Kasumi-1 (cell line): ENCODE measurements around the gene NR2F6.
A peak's percentile ranks its signal among the peaks of the same experiment; 100 is the strongest.

Experiments used
- DNase-seq, 2 experiments: peaks; one replicate each; lab custom pipeline; 2025; lab: John Stamatoyannopoulos, UW

NR2F6 gene

GRCh38 chr19:17263712-17264640, 18.3 kb upstream of the NR2F6 start:
- DNase-seq: no peak

DNA sequence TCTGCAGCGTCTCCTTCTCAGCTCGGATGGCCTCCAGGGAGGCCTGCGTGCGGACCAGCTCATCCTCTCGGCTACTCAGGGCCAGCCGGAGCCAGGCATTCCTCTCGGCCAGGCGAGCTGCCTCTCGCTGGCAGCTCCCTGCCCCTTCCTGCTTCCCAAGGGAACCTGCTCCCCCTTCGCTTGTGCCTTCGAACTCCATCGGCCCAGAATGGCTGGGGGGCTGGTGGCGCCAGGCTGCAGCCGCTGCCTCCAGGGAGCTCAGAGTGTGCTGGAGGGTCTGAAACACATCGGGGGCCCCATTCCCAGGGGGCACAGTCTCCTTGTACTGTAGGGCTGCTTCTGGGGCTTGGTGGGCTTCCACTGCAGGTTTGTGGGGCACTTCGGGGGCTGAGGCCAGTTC, 16.8 kb upstream of the NR2F6 start:
- DNase-seq: no peak

GRCh38 chr19:17260842-17261325, 15.2 kb upstream of the NR2F6 start:
- peak; percentile 86 to 94 for DNase-seq

GRCh38 chr19:17259934-17260333, 14.2 kb upstream of the NR2F6 start:
- DNase-seq: no peak

DNA sequence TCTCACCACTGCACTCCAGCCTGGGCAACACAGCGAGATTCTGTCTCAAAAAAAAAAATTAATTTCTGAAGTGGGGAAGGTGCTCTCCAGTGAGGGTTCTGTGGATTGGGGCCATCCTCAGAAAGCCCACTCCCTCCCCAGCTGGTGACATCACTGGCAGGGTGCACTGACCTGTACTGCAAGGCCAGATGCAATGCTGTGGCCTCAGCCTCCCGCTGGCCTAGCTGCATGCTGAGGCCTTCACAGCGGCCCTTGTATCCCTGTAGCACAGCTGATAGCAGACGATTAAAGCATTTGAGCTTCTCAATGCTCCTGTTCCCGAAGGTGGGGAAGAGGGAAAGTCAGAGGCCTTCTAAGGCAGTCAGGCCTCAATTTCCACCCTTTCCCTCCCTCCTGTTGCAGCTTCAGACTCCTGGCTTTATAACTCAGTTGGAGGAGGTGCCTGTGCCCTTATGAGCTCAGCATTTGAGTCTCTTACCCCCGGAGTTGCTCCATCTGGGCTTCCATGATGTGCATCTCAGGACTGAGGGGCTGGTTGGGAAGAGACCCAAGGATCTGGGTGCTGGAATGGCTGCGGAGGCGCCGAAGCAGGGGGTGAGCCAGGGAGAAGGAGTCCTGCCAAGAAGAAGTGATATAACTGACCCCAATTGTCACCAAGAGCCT, 13.5 kb upstream of the NR2F6 start:
- DNase-seq: no peak

GRCh38 chr19:17256130-17256529, 10.4 kb upstream of the NR2F6 start:
- DNase-seq: no peak

GRCh38 chr19:17255150-17255621, 9.5 kb upstream of the NR2F6 start:
- DNase-seq: no peak

DNA sequence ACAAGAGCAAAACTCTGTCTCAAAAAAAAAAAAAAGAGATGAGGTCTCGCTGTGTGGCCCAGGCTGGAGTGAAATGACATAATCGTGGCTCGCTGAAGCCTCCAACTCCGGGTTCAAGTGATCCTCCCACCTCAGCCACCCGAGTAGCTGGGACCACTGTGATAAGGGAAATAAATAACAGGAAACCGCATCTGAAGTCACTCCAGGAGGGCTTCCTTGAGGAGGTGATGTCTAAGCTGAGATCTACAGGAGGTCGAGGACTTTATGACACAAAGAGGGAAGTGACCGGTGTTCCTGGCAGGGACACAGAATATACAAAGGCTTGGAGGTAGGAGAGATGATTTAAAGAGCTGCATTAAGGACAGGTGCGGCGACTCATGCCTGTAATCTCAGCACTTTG, 8.9 kb upstream of the NR2F6 start:
- DNase-seq: no peak

DNA sequence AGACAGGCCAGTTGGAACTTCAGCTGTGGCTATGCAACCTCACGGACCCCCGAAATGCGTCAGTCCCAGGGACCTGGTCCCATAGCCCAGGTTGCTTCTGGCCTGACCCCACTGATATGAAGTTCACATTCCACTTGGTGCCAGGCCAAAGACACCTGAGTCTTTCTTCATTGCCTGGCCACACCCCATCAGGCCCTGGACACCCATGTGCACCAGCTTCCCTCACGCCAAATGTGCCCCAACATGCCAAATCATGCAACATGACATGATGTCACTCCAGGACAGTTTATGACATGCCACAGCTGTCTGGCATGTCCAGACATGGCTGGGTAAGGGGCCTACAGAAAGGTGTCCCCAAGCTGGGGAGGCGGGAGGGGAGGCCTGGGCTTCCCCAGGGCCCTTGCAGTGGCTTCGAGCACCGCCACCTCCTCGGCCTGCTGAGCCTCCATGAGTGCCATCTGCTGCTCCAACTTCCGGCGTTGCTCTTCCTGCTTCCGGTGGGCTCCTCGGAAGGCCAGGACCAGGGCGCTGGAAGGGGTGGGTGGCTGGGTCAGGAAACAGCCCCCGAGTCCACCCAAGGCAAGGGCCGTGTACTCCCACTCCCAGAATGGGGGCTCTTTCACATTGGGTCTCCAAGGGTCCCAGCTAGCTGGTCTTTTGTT, 4.3 kb upstream of the NR2F6 start:
- no peak for DNase-seq

DNA sequence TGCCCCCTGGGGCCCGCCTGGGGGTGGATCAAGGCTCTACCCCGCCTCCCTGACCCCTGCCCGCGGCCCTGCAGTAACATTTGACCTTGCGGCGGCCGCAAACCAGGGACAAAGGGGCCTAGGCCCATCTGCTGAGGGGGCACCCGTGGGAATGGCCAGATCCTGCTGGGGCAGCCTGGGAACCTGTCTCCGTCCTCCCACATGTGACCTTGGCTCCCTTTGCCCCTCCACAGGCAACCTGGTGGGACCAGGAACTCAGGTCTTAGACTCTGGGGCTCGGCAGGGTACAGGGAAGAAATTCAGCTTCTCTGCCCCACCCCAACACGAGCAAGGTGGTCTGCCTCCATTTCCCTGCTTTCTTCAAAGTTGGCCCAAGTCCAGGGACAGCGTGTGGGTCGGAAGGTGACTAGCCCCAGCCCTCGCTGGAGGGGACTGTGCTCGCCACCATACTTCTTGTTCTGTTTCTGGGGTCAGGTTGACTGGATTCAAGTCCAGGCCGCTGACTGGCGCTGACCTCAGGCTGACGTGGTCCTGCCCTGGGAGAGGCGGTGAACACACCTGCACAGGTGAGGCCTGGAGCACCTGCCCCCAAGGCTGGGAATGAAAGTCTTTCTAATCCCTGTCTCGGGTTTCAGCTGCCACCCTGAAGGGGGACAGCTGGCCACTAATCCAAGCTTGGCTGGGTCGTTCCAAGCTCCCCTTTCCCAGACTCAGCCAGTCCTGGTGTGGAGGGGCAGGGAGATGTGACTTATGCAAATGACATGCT, 2.5 kb upstream of the NR2F6 start:
- DNase-seq: no peak

DNA sequence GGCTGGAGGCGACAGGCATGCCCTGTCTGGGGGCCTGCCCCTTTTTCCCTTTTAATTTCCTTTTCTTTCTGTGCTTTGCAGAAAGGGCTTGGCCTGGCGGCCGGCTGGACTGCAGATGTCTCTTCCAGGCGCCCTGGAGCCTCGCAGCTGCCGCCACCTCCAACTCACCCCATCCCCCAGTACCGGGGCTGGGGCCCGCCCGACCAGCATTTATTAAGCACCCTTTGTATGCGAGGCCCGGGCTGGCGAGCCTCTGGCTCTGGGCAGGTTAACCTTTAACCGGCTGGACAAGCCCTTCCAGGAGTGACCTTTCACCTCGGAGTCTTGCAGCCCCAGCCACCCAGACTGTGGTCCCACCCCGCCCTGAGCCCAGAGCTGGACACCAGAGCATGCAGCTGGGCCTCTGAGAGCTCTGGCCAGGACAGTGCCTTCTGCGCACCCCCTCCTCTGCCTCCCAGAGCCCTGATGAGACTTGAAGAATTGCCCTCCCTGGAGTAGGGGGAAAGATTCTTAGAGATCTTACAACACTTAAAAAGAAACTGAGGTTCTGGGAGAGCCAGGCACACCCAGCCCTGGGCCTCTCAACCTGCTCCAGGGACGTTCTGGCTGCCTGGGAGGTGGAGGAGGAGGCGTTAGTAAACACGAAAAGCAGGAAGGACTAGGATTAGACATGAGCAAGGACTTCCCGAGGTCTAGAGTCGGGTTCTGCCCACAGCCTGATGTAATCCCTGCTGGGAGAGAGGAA, 1.1 kb upstream of the NR2F6 start:
- peak in 1 of 2 experiments; percentile 54 for DNase-seq

GRCh38 chr19:17244618-17245534, 843 bp downstream of the NR2F6 start:
- no peak for DNase-seq

- DNase-seq: no peak
Observed at GRCh38 chr19:17243830-17244617, 1.7 kb downstream of the NR2F6 start.

DNA sequence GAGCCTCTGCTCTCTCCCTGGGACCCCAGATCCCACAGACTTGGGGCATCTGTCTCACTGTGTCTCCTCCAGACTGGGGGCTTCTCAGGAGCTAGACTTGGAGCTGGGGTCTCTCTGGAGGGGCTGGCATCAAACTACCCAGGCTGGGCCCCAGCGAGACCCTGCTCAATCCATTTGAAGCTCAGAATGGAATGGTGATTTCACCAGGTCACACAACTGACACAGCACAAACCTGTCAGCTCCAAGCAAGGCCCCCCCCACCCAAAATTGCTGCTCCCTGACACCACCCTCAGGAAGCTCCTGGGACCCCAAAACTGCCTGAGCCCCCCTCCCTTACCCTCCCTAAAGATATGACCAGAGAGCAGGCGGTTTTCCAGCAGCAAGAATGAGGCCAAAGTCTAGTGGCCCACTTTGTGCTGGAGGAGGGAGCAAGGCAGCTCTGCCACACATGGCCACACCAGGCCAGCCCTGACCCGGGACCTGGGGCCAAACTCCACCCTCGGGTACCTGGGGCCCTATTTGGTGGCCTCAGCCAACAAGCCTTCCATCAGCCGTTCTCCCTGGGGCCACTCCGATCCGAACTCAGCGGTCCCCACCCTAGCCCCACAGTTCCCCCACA, 2.4 kb downstream of the NR2F6 start:
- DNase-seq: no peak

GRCh38 chr19:17242431-17243208, 3.1 kb downstream of the NR2F6 start:
- DNase-seq: no peak

DNA sequence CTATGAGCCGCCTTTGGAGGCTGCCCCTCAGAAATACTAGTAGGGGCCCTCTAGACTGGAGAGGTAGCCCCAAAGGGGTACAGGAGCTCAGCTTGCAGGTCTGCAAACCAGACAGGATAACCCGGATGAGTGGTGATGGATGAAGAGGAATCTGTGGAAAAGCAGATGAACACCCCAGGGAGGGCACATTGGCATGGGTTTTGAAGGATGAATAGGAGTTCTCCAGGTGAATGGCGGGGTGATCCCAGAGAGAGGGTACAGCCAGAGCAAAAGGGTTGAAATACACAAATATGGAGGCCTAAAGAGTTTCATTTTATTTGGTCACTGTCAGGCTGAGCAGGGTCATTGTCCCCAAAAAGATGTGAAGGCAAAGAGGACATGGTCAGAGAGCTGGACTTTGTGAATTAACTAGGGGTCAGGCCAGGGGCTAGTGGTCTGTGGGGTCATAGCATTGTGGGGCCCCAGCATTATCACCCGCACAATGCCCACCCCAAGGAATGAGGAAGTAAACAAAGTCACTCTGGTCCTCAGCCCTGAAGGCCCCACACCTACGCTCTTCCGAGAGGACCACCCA, 4.8 kb downstream of the NR2F6 start:
- no peak for DNase-seq

- no peak for DNase-seq
Observed at GRCh38 chr19:17240062-17240752, 5.5 kb downstream of the NR2F6 start.
